SU-DHL-6 (cell line): ENCODE results near the gene AHRR.

Experiments used
- H2AFZ ChIP-seq: fragments of 200-600 bp; sonication (generic); 2 replicates; pipeline ENCODE4 v1.6.1; 2014; ENCODE audit warnings: low read depth, mild to moderate bottlenecking, moderate library complexity, mixed read lengths, antibody characterized with exemption, low read length; ENCODE audit not compliant: severe bottlenecking
- H3F3A ChIP-seq: fragments of 200-600 bp; shearing (Covaris generic); 2 replicates; pipeline ENCODE4 v1.6.0; 2016; ENCODE audit warnings: antibody characterized with exemption, mild to moderate bottlenecking; ENCODE audit not compliant: insufficient read depth
- H3K27ac ChIP-seq: fragments of 200-600 bp; sonication (generic); 2 replicates; pipeline ENCODE4 v1.5.1; 2016; ENCODE audit warnings: low read depth, mild to moderate bottlenecking, low read length, moderate library complexity, mixed read lengths
- H3K27me3 ChIP-seq: fragments of 200-600 bp; sonication (generic), shearing (Covaris generic); 2 replicates; pipeline ENCODE4 v1.6.0; 2014; ENCODE audit warnings: mild to moderate bottlenecking, low read length
- H3K36me3 ChIP-seq: fragments of 200-600 bp; sonication (generic); 2 replicates; pipeline ENCODE4 v1.6.1; 2014; ENCODE audit warnings: mild to moderate bottlenecking, low read length, mixed read lengths
- H3K4me2 ChIP-seq: fragments of 300-600, 200-600 bp; shearing (Covaris generic), sonication (generic); 2 replicates; pipeline ENCODE4 v1.6.0; 2014; ENCODE audit warnings: low read length, low read depth, mild to moderate bottlenecking; ENCODE audit not compliant: poor library complexity, severe bottlenecking
- H3K4me3 ChIP-seq: fragments of 200-600 bp; sonication (generic); 2 replicates; pipeline ENCODE4 v1.5.1; 2014; ENCODE audit warnings: antibody characterized with exemption, low read length, mild to moderate bottlenecking, mixed read lengths; ENCODE audit not compliant: insufficient read depth, poor library complexity, severe bottlenecking
- H3K79me2 ChIP-seq: fragments of 200-600 bp; sonication (generic); 2 replicates; pipeline ENCODE4 v1.6.1; 2014; ENCODE audit warnings: mild to moderate bottlenecking, low read length, moderate library complexity; ENCODE audit not compliant: insufficient read depth
- H3K9ac ChIP-seq: fragments of 200-600 bp; sonication (generic); 2 replicates; pipeline ENCODE4 v1.7.0; 2014; ENCODE audit warnings: mild to moderate bottlenecking, low read length
- H3K9me2 ChIP-seq: fragments of 200-600 bp; sonication (generic); replicated peaks from 2 replicates; pipeline ENCODE4 v1.6.1; 2014; ENCODE audit warnings: low read length; ENCODE audit not compliant: insufficient read depth
- H3K9me3 ChIP-seq: fragments of 200-600 bp; sonication (generic); 2 replicates; pipeline ENCODE4 v1.6.1; 2014; ENCODE audit warnings: low read length, mixed read lengths; ENCODE audit not compliant: insufficient read depth
- H4K20me1 ChIP-seq: fragments of 200-600 bp; sonication (generic); 2 replicates; pipeline ENCODE4 v1.6.1; 2014; ENCODE audit warnings: low read depth, mild to moderate bottlenecking, antibody characterized with exemption, low read length, moderate library complexity, mixed read lengths
- EZH2phosphoT487 ChIP-seq: fragments of 200-600 bp; sonication (generic), shearing (Covaris generic); conservative IDR thresholded peaks from 2 replicates; pipeline ENCODE4 v1.6.1; 2018; ENCODE audit warnings: mild to moderate bottlenecking, antibody characterized with exemption, low read length, moderate library complexity, mixed read lengths
- TF ChIP-seq, protein P1 (sequence below): fragments of 200-600 bp; sonication (generic); IDR thresholded peaks from one replicate; pipeline ENCODE4 v1.5.1; 2017; ENCODE audit warnings: antibody characterized with exemption, mild to moderate bottlenecking, low read length, moderate library complexity; ENCODE audit not compliant: insufficient read depth, poor library complexity, severe bottlenecking

AHRR gene

DNA sequence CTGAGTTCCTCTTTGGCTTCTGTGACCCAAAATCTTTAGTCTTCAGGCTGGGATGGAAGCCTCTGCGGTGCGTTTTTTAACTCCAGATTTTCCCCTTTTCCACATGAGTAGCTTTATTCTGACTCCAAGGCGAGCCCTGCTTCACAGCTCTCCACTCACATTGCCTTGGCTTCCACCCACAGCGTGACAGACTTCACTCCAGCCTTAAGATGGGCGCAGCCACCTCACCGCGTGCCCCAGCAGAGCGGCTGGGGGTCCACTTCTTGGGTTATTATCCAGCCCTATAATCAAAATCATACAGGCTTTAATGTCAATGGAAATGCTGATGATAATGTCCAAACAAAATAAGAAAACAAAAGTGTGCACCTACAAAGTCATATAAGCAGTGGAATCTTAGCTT lies 122.7 kb downstream of the AHRR start:
- Histone ChIP-seq H3K27me3 (no peaks in the 10 kb centered on the region), H4K20me1 (no peaks in the 10 kb centered on the region), H3K27ac (no peak overlapping the region), H3K79me2 (peaks cover 12% of the 10 kb centered on the region), H3K4me2 (peak overlapping the region; percentile 59), H2AFZ (no peak overlapping the region), H3K9me2 (no peaks in the 10 kb centered on the region), H3K9me3 (no peaks in the 10 kb centered on the region), H3K9ac (no peak overlapping the region), H3K4me3 (no peak overlapping the region), H3F3A (no peaks in the 10 kb centered on the region), H3K36me3 (no peaks in the 10 kb centered on the region)
- TF ChIP-seq EZH2phosphoT487, result no peak
- TF ChIP-seq, protein P1, sequence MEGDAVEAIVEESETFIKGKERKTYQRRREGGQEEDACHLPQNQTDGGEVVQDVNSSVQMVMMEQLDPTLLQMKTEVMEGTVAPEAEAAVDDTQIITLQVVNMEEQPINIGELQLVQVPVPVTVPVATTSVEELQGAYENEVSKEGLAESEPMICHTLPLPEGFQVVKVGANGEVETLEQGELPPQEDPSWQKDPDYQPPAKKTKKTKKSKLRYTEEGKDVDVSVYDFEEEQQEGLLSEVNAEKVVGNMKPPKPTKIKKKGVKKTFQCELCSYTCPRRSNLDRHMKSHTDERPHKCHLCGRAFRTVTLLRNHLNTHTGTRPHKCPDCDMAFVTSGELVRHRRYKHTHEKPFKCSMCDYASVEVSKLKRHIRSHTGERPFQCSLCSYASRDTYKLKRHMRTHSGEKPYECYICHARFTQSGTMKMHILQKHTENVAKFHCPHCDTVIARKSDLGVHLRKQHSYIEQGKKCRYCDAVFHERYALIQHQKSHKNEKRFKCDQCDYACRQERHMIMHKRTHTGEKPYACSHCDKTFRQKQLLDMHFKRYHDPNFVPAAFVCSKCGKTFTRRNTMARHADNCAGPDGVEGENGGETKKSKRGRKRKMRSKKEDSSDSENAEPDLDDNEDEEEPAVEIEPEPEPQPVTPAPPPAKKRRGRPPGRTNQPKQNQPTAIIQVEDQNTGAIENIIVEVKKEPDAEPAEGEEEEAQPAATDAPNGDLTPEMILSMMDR, result no peak

DNA sequence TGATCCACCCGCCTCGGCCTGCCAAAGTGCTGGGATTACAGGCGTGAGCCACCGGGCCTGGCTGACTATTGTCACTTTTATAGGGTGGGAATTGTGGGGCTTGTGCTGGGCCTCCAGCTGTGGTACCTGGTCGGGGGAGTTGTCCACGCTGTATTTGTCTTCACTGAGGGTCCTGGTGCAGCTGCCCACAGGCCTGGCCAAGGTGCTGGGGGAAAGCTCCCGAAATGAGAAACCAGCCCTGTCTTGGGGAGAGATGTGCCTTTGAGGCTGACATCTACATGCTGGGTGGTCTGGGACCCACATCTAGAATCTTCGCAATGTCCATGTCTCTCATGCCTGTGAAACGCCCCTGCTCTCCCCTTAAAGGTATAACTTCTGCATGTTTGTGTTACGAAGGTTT lies 124.1 kb downstream of the AHRR start:
- H3K4me2 ChIP-seq, result no peak overlapping the region
- no peaks in the 10 kb centered on the region for H3K27me3 ChIP-seq
- peaks cover 9% of the 10 kb centered on the region; the same call in 1 of the 2 replicates for H3K36me3 ChIP-seq
- H3K9ac ChIP-seq, result no peak overlapping the region
- no peaks in the 10 kb centered on the region for H3K9me3 ChIP-seq
- no peak overlapping the region for H3K27ac ChIP-seq
- no peak for TF ChIP-seq EZH2phosphoT487
- TF ChIP-seq, protein P1, result no peak
- peaks cover 12% of the 10 kb centered on the region for H3K79me2 ChIP-seq
- H2AFZ ChIP-seq, result no peak overlapping the region
- no peaks in the 10 kb centered on the region for H3F3A ChIP-seq
- H3K4me3 ChIP-seq, result no peak overlapping the region
- H3K9me2 ChIP-seq, result no peaks in the 10 kb centered on the region
- no peaks in the 10 kb centered on the region for H4K20me1 ChIP-seq

DNA sequence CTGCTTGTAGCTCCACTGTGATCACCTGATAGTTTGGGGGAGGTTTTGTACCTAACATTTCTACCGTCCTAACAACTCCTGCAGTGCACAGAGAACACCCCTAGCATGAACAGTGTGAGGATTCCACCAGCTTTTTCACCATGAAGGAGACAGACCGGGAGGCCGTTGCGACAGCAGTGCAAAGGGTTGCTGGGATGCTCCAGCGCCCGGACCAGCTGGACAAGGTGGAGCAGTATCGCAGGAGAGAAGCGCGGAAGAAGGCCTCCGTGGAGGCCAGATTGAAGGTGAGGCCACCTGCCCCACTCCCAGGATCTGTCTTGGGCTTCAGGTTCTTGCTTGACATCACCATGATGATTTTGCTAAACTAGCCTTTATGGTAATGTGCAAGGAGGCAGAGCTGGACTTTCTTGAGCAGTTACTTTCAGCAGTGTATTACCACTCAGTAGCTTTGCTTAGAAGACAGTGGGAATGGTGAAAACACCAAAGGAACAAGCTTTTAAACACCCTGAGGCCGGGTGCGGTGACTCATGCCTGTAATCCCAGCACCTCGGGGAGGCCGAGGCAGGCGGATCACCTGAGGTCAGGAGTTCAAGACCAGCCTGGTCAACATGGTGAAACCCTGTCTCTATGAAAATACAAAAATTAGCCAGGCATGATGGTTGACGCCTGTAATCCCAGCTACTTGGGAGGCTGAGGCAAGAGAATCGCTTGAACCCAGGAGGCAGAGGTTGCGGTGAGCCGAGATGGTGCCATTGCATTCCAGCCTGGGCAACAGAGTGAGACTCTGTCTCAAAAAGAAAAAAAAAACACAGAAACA lies 124.8 kb downstream of the AHRR start:
- Histone ChIP-seq H3K9me2 (no peaks in the 10 kb centered on the region), H3K4me2 (no peak overlapping the region), H2AFZ (no peak overlapping the region), H3K9ac (no peak overlapping the region), H3F3A (no peaks in the 10 kb centered on the region), H3K27ac (no peak overlapping the region), H3K9me3 (no peaks in the 10 kb centered on the region), H3K4me3 (no peak overlapping the region), H4K20me1 (no peaks in the 10 kb centered on the region), H3K27me3 (no peaks in the 10 kb centered on the region), H3K79me2 (peaks cover 12% of the 10 kb centered on the region), H3K36me3 (peaks cover 15% of the 10 kb centered on the region)
- TF ChIP-seq, protein P1, result no peak
- TF ChIP-seq EZH2phosphoT487, result no peak
